CD4-positive, alpha-beta T cell treated with Interleukin-17A for 4 hours (primary cell): ENCODE results near the gene COMTD1.
"Not testable (repeated sequence)": the region's sequence is repeated elsewhere in the genome, so short reads cannot be mapped to it uniquely, and the experiment has no call there.

Experiments
- DNase-seq: peaks from one replicate; pipeline ENCODE4 v3.0.0-alpha.2; 2020; ENCODE audit warnings: mixed read lengths

Gene COMTD1

GRCh38 chr10:75221492-75221891 lies 14.3 kb downstream of the COMTD1 start:
- DNase-seq, result not testable (repeated sequence)

GRCh38 chr10:75220274-75220673 lies 15.5 kb downstream of the COMTD1 start:
- DNase-seq, result no peak

DNA sequence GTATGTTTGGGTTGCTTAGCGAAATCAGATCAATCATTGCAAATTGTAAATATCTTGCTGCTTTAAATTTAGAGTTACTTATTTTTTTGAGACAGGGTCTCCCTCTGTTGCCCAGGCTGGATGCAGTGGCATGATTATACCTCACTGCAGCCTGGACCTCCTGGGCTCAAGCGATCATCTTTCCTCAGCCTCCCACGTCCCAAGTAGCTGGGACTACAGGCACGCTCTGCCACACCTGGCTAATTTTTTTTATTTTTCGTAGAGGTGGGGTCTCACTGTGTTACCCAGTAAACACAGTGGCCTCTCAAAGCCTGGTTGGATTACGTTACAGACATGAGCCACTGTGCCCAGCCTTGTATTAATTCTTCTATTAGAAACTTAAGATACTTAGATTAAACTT lies 23.4 kb downstream of the COMTD1 start:
- no peak for DNase-seq

DNA sequence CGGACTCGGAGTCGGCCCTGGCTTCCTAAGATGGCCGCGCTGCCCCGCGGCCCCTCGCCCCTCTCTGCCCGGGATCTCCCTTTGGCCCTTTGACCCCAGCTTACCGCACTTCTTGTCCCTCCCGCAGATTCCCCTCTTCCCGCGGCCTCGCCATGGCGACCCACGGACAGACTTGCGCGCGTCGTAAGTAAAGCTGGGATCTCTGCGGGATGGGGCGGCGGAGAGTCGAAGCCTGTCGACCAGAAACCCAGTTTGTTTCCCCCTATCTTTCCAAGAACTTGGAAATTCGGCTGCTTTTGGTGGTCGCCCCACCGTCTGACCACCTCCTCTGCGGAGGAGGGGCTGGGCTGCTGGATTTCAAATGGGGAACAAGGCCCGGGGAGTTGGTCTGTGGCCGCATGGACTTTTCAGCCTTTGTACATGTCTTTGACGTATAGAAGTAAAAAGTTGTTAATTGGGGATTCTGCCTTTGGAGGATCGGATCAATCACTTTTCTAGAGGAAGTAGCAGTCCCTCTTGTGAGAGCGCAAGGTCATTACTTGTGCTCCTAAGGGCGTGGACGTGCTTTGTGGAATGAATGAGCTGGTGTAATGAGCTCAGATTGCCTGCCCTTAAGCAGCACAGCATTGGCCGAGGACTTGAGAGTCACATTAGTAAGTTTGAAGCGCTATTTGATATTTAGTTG lies 24.6 kb downstream of the COMTD1 start:
- peak; percentile 9 for DNase-seq

DNA sequence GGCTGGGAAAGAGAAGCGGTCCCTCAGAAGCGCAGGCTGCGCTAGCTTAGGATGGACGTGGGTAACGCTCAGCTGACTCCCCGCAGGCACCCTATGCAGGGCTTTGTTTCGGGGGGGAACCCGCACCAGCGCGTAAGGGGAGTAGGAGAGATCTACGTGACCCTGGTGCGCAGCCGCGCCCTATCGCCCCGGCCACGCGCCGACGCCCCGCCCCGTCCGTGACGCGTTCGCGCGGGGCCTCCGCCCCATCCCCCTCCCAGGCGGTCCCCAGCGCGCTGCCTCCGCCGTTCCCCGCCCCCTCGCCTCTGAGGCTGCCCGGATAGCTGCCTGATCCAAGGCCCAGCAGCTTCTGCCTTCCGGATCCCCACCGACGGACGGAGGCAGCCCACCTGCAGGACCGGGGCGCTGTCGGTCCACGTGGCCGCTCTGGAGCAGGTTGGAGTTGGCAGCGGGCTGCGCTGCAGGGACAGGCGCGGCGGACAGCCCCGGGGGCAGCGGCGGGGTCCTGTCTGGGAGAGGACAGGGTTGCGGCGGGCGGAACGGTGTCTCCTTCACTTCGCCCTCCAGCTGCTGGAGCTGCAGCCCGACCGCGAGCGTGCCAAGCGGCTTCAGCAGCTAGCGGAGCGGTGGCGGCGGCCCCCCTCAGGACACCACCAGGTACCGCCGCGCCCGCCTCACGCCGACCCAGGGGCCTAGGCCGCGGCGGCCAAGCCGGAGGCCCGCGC lies 25.3 kb downstream of the COMTD1 start, which contains the start of gene VDAC2:
Gene VDAC2 (plus strand): TSS at position 515 of the 725 bp plus-strand sequence. CDS start 363 bp downstream, outside the sequence.
- peak; percentile 95 for DNase-seq

GRCh38 chr10:75209921-75210281 lies 25.9 kb downstream of the COMTD1 start:
- peak; percentile 85 for DNase-seq

DNA sequence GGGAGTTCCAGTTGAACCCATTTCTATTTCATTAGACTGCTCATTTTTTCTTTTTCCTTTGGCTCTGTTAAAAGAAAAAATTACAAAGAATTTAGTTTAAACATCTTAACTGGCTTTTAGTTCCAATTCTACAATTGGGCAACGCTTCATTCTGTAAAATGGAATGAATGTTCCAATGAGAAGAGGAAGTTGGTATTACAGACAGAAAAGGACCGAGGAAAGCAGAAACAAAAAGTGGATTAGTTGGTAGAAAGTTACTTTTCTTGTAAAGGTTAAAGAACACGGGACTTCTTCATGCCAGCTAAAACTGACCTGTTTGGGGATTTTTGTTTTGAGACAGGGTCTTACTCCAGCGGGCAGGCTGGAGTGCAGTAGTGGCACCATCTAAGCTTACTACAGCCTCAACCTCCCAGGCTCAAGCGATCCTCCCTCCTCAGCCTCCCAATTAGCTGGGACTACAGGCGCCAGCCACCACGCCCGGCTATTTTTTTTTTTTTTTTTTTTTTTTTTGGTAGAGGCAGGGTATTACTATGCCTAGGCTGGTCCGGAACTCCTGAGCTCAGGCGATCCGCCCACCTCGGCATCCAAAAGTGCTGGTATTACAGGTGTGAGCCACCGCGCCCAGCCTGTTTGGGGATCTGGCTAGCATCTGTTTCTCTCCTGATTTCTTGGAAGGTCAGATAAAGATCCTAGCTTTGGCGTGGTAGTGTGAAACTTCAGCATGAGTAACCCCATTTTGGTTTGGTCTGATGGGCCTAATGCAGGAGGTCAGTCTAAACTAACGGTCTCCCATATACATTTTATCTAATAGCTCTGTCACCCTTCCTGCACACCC lies 26.5 kb downstream of the COMTD1 start:
- DNase-seq, result peak; percentile 15

DNA sequence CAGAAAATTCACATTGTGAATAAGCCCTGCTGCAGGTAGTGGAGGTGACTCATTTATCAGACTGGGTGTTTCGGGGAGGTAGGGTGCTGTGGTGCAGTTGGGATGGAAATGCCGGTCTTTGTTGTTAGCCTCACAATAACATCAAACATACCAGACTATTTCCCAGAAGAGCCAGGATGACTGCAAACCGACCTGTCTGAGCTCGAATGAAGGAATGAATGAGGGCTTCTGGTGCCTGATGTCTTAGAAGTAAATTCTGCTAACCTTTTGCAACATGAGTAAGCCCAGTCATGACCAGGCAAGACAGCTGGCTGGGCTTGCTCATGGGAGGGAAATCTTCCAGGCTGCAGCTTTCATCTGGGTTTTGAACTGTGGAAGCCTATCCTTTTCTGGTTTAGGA lies 27.6 kb downstream of the COMTD1 start:
- DNase-seq, result no peak

GRCh38 chr10:75207857-75208144 lies 28.0 kb downstream of the COMTD1 start:
- DNase-seq, result no peak

DNA sequence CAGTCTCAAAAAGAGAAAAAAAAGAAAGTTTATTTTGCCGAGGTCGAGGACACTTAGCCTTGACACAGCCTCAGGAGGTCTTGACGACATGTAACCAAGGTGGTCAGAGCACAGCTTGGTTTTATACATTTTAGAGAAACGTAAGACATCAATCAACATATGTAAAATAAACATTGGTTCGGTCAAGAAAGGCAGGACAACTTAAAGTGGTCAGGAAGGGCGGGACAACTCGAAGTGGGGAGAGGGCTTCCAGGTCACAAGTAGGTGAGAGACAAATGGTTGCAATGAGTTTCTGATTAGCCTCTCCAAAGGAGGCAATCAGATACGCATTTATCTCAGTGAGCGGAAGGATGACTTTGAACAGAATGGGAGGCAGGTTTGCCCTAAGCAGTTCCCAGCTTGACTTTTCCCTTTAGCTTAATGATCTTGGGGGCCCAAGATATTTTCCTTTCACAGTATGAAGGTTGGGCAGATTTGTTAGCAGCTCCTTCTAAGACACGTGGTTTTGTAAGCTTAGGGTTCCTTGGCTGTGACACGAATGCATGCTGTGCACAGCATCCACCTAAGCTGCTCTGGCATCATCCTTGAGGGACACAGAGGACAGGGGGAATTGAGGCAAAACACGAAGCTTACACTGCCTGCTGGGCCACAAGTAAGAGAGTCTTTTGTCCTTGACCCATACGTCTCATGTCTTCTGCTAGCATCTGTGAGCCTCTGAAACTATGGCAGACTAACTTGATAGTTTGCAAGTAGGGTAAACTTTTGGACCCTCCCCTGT lies 28.5 kb downstream of the COMTD1 start:
- no peak for DNase-seq

- not testable (repeated sequence) for DNase-seq
Observed at GRCh38 chr10:75206638-75207037, 29.1 kb downstream of the COMTD1 start.

GRCh38 chr10:75205908-75206307 lies 29.8 kb downstream of the COMTD1 start:
- no peak for DNase-seq

DNA sequence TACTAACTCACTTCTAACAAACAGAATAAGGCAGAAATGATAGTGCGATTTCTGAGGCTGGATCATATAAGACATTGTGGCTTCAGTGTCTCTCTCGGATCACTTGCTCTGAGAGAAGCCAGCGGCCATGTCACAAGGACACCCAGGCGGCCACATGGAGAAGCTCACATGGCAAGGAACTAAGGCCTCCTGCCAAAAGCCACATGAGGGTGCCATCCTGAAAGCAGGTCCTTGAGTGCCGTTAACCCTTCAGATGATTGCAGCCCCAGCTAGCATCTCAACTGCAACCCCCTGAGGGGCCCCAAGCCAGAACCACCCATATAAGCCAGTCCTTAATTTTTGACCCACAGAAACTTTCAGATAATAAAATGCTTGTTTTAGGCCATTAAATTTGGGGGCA lies 32.0 kb downstream of the COMTD1 start:
- DNase-seq, result no peak

GRCh38 chr10:75203046-75203620 lies 32.6 kb downstream of the COMTD1 start:
- not testable (repeated sequence) for DNase-seq

DNA sequence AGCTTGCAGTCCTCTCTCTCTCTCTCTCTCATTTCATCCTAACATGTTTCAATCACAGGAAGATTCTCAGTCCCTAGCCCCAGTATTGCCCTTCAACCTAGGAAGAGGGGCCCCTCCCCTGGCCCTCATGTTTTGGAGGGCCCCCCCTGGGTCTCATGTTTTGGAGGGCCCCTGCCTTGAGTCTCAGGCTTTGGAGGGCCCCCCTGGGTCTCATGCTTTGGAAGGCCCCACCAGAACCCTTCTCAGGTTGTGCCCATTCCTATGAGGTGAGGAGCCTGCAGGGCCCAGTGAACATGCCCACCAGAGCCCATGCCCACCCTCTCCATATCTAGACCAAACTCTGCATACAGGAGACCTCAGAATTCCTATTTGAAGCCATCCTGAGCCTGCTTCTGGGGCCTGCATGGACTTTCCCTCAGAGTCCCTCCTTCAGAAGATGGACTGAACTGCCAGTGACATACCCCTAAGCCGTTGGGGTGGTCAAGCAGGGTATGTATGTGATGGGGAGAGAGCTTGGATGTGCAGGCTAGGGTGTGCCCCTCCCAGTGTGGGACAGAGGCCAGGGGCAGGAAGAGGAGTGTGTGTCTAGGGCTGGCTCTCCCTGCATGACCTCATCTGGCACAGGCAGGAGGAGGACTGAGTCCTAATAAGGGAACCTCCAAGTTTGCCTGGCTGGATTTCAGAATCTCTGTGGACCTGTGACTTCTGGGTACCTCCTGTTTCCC lies 33.3 kb downstream of the COMTD1 start:
- DNase-seq, result no peak

- DNase-seq, result no peak
Observed at GRCh38 chr10:75201793-75202307, 33.9 kb downstream of the COMTD1 start.

DNA sequence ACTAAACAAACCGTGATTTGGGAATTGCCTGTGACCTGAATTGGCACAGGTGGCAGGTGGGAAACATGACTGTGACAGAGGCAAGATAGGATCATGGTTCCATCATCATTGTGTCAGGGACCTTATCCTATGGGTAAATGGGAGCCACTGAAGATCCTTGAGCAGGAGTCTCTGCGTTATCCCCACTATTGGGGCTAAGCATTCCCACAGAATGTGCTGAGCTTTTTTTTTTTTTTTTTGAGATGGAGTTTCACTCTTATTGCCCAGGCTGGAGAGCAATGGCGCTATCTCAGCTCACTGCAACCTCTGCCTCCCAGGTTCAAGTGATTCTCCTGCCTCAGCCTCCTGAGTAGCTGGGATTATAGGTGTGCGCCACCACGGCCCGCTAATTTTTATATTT lies 35.8 kb downstream of the COMTD1 start:
- DNase-seq, result not testable (repeated sequence)

- no peak for DNase-seq
Observed at GRCh38 chr10:75197906-75198305, 37.9 kb downstream of the COMTD1 start.

GRCh38 chr10:75197066-75197465 lies 38.7 kb downstream of the COMTD1 start:
- no peak for DNase-seq

GRCh38 chr10:75195035-75195763 lies 40.6 kb downstream of the COMTD1 start:
- DNase-seq, result no peak

DNA sequence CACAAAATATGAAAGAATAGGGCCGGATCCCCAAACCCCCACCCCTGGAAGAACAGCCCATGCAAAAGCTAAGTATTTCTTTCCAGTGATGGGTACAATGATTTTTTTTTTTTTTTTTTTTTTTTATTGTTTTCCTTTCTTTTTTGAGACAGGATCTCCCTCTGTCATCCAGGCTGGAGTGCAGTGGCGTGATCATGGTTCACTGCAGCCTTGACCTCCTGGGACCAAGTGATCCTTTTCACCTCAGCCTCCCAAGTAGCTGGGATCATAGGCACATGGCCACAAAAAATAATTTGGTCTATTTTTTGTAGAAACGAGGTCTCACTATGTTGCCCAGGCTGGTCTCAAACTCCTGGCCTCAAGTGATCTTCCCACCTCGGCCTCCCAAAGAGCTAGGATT lies 41.1 kb downstream of the COMTD1 start:
- not testable (repeated sequence) for DNase-seq
